A673 (cell line): Measurements from ENCODE around the gene PPP2R5E.

Experiments
- CTCF ChIP-seq: fragments of 300-800, 200-600 bp; sonication (generic); conservative IDR thresholded peaks from 2 replicates; pipeline ENCODE4 v1.5.1; 2017; ENCODE audit warnings: low read depth, mild to moderate bottlenecking, antibody characterized with exemption, low read length, moderate library complexity, mixed read lengths
- EZH2 ChIP-seq: fragments of 200-600 bp; sonication (generic); IDR thresholded peaks from 2 replicates; pipeline ENCODE4 v1.6.1; 2017; ENCODE audit warnings: borderline replicate concordance, low read depth, mild to moderate bottlenecking, mixed read lengths, antibody characterized with exemption, low read length; ENCODE audit not compliant: poor library complexity, severe bottlenecking

GRCh38 chr14:63423381-63423780 lies 119.8 kb downstream of the PPP2R5E start:
- TF ChIP-seq CTCF (no peak), EZH2 (no peak)
